Astrocyte (in vitro differentiated cells and primary cell): ENCODE data around the gene PLIN5. TPM values are rescaled to one million over a fixed set of nuclear protein-coding genes. Genes with fewer than 3 reads are reported as not detected.

ENCODE experiments used
- DNase-seq: peaks from one replicate; pipeline ENCODE4 v3.0.0-alpha.2; 2010; ENCODE audit warnings: low read depth
- FAIRE-seq: peaks from 2 replicates; lab custom pipeline; 2011; peaks lifted over from hg19 to GRCh38; lab: Jason Lieb, UNC
- H2AFZ ChIP-seq: 2 replicates; pipeline ENCODE4 v1.6.0; 2012; ENCODE audit warnings: low read depth, low read length, inconsistent platforms
- H3K27ac ChIP-seq: 2 replicates; pipeline ENCODE4 v1.5.1; 2011; ENCODE audit warnings: low read depth, low read length, inconsistent platforms
- H3K27me3 ChIP-seq: 2 replicates; pipeline ENCODE4 v1.6.0; 2011; ENCODE audit warnings: low read length, inconsistent platforms; ENCODE audit not compliant: insufficient read depth
- H3K36me3 ChIP-seq: 2 replicates; pipeline ENCODE4 v1.5.1; 2011; ENCODE audit warnings: low read length, inconsistent platforms; ENCODE audit not compliant: insufficient read depth
- H3K4me1 ChIP-seq: 2 replicates; pipeline ENCODE4 v1.5.1; 2011; ENCODE audit warnings: low read length, inconsistent platforms; ENCODE audit not compliant: insufficient read depth
- H3K4me2 ChIP-seq: 2 replicates; pipeline ENCODE4 v1.6.0; 2012; ENCODE audit warnings: low read length, inconsistent platforms
- H3K4me3 ChIP-seq: 2 replicates; pipeline ENCODE4 v1.5.1; 2011; ENCODE audit warnings: low read depth, mild to moderate bottlenecking, low read length, inconsistent platforms; ENCODE audit not compliant: insufficient read depth
- H3K79me2 ChIP-seq: 2 replicates; pipeline ENCODE4 v1.6.0; 2012; ENCODE audit warnings: mild to moderate bottlenecking, low read length, inconsistent platforms; ENCODE audit not compliant: insufficient read depth
- H3K9ac ChIP-seq: 2 replicates; pipeline ENCODE4 v1.6.0; 2012; ENCODE audit warnings: mild to moderate bottlenecking, low read length, inconsistent platforms
- H3K9me3 ChIP-seq: 2 replicates; pipeline ENCODE4 v1.5.1; 2012; ENCODE audit warnings: low read depth, mild to moderate bottlenecking, low read length, inconsistent platforms; ENCODE audit not compliant: insufficient read depth
- H4K20me1 ChIP-seq: 2 replicates; pipeline ENCODE4 v1.6.0; 2012; ENCODE audit warnings: low read length, inconsistent platforms; ENCODE audit not compliant: insufficient read depth
- H3K27ac Mint-ChIP-seq: one replicate; pipeline ENCODE4 v1.8.0; 2021; ENCODE audit warnings: mild to moderate bottlenecking, mixed read lengths; ENCODE audit not compliant: unreplicated experiment
- H3K27me3 Mint-ChIP-seq: one replicate; pipeline ENCODE4 v1.8.0; 2021; ENCODE audit warnings: low read depth, mixed read lengths; ENCODE audit not compliant: unreplicated experiment
- H3K36me3 Mint-ChIP-seq: one replicate; pipeline ENCODE4 v1.8.0; 2021; ENCODE audit warnings: low read depth, mixed read lengths; ENCODE audit not compliant: unreplicated experiment
- H3K4me1 Mint-ChIP-seq: one replicate; pipeline ENCODE4 v1.8.0; 2021; ENCODE audit warnings: low read depth, mixed read lengths; ENCODE audit not compliant: unreplicated experiment
- H3K4me3 Mint-ChIP-seq: one replicate; pipeline ENCODE4 v1.8.0; 2021; ENCODE audit warnings: mild to moderate bottlenecking, moderate library complexity, mixed read lengths; ENCODE audit not compliant: unreplicated experiment
- H3K9me3 Mint-ChIP-seq: one replicate; pipeline ENCODE4 v1.8.0; 2021; ENCODE audit warnings: mild to moderate bottlenecking, mixed read lengths; ENCODE audit not compliant: unreplicated experiment
- EZH2 ChIP-seq: IDR thresholded peaks from 2 replicates; pipeline ENCODE4 v1.6.1; 2012; ENCODE audit warnings: mild to moderate bottlenecking, low read length, inconsistent platforms; ENCODE audit not compliant: insufficient read depth
- total RNA-seq: library from RNA; stranded (reverse); gene quantifications from 2 replicates; pipeline ENCODE4 v1.2.1, GENCODE V29; 2021
- TF ChIP-seq, protein P1 (sequence below): IDR thresholded peaks from 2 replicates; pipeline ENCODE4 v1.5.1; 2011; ENCODE audit warnings: low read depth, mild to moderate bottlenecking, inconsistent platforms, low read length, moderate library complexity; ENCODE audit not compliant: insufficient read depth

PLIN5 gene
- total RNA-seq, 1 donor from 2014 or later = not detected

DNA sequence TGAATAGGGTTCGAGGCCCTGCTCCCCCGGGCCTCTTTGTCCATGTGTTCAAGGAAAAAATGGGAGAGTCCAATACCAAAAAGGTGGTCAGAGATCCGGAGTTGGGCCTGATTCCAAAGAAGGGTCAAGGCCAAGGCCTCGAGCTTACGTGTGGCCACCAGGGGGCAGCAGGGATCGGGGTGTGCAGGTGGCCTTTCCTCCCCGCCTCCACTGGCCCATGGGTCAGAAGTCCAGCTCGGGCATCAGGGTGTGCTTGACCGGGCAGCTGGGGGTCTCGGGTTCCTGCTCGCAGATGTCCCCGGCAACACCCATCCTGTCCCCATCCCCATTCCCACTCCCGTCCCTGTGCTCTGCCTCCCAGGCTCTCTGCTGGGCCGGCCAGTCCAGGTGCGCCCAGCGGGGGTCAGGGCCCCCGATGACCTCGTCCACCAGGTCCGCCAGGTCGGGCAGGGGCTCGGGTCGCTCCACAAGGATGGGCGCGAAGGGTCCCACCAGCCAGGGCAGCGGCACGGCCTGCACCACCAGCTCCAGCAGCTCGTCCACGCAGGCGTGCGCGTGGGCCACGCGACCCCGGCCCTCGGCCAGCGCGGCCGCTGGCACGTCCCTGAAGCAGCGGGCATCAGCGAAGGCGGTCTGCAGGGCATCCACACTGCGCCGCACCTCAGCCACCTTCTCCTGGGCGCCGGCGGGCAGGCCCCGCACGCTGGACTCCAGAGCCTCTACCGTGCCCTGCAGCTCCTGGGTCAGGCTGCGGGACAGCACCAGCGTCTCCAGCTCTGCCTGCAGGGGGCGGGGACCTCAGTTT, 11.5 kb downstream of the PLIN5 start:
- H3K9me3 Mint-ChIP-seq = peaks cover 3% of the 10 kb centered on the region
- no peak overlapping the region for H3K27ac ChIP-seq
- no peak overlapping the region for H2AFZ ChIP-seq
- no peak overlapping the region for H3K9ac ChIP-seq
- no peaks in the 10 kb centered on the region for H3K36me3 ChIP-seq
- no peaks in the 10 kb centered on the region for H3K9me3 ChIP-seq
- H3K79me2 ChIP-seq = no peaks in the 10 kb centered on the region
- FAIRE-seq = no peak
- no peaks in the 10 kb centered on the region for H4K20me1 ChIP-seq
- no peak for TF ChIP-seq EZH2
- TF ChIP-seq, protein P1, sequence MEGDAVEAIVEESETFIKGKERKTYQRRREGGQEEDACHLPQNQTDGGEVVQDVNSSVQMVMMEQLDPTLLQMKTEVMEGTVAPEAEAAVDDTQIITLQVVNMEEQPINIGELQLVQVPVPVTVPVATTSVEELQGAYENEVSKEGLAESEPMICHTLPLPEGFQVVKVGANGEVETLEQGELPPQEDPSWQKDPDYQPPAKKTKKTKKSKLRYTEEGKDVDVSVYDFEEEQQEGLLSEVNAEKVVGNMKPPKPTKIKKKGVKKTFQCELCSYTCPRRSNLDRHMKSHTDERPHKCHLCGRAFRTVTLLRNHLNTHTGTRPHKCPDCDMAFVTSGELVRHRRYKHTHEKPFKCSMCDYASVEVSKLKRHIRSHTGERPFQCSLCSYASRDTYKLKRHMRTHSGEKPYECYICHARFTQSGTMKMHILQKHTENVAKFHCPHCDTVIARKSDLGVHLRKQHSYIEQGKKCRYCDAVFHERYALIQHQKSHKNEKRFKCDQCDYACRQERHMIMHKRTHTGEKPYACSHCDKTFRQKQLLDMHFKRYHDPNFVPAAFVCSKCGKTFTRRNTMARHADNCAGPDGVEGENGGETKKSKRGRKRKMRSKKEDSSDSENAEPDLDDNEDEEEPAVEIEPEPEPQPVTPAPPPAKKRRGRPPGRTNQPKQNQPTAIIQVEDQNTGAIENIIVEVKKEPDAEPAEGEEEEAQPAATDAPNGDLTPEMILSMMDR = peak; percentile 41
- no peak overlapping the region for H3K4me2 ChIP-seq
- no peaks in the 10 kb centered on the region for H3K36me3 Mint-ChIP-seq
- no peak overlapping the region for H3K4me3 Mint-ChIP-seq
- no peak overlapping the region for H3K27ac Mint-ChIP-seq
- no peaks in the 10 kb centered on the region for H3K27me3 ChIP-seq
- DNase-seq = no peak
- H3K4me1 ChIP-seq = no peaks in the 10 kb centered on the region
- peaks cover 25% of the 10 kb centered on the region for H3K27me3 Mint-ChIP-seq
- no peak overlapping the region for H3K4me3 ChIP-seq
- peaks cover 6% of the 10 kb centered on the region for H3K4me1 Mint-ChIP-seq

DNA sequence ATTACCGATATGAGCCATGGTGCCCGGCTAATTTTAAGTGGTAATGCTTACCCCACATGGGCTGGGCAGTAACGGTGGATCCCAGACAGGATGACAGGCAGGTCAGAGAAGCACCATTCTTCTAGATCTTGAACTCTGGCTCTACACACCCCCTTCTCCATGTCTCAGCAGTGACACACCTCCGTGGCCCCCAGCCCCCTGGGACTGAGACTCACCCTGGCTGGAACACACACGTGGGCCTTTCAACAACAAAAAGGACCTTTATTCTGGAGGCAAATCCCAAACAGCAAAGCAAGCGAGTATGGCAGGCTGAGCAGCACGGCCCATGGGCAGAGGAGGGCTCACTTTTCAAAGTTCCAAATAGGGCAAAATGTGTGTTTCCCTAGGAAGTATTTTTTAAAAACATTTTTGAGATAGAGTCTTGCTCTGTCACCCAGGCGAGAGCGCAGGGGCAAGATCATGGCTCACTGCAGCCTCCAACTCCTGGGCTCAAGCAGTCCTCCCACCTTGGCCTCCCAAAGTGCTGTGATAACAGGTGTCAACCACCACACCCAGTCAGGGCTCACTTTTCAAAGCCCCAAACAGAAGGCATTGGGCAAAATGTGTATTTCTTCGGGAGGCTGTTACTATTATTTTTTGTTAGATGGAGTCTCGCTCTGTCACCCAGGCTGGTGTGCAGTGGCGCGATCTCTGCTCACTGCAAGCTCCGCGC, 12.6 kb downstream of the PLIN5 start:
- no peak overlapping the region for H3K27ac ChIP-seq
- FAIRE-seq = no peak
- H3K9me3 ChIP-seq = no peaks in the 10 kb centered on the region
- TF ChIP-seq EZH2 = no peak
- TF ChIP-seq, protein P1 = no peak
- DNase-seq = no peak
- Mint-ChIP-seq H3K4me1 (peaks cover 6% of the 10 kb centered on the region), H3K4me3 (no peak overlapping the region), H3K27me3 (peaks cover 23% of the 10 kb centered on the region), H3K9me3 (peaks cover 3% of the 10 kb centered on the region), H3K36me3 (no peaks in the 10 kb centered on the region), H3K27ac (no peak overlapping the region)
- H3K4me3 ChIP-seq = no peak overlapping the region
- H3K27me3 ChIP-seq = no peaks in the 10 kb centered on the region
- H4K20me1 ChIP-seq = no peaks in the 10 kb centered on the region
- no peaks in the 10 kb centered on the region for H3K36me3 ChIP-seq
- no peak overlapping the region for H3K4me2 ChIP-seq
- H3K9ac ChIP-seq = no peak overlapping the region
- no peak overlapping the region for H2AFZ ChIP-seq
- H3K4me1 ChIP-seq = no peaks in the 10 kb centered on the region
- no peaks in the 10 kb centered on the region for H3K79me2 ChIP-seq
